HG03457 (cell line): ENCODE data around the gene SEC14L6.

Experiments used
- ATAC-seq: cut with Tn5 transposase; IDR thresholded peaks from one replicate; pipeline ENCODE4 v1.9.1; 2021; ENCODE audit warnings: moderate number of reproducible peaks; ENCODE audit not compliant: unreplicated experiment

Gene SEC14L6

DNA sequence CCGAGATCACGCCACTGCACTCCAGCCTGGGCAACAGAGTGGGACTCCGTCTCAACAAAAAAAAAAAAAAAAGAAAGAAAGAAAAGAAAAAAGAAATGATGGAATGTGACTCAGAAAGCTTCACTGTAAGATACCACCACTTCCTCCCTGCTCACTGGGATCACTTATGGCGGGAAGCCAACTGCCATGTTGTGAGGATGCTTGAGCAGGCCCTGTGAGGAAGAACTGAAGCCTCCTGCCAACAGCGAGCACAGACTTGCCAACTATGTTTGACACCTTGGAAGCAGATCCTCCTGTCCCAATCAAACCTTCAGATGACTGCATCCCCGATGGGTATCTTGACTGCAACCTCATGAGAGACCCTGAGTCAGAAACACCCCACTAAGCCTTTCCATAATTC, 8.3 kb downstream of the SEC14L6 start:
- no peak for ATAC-seq

DNA sequence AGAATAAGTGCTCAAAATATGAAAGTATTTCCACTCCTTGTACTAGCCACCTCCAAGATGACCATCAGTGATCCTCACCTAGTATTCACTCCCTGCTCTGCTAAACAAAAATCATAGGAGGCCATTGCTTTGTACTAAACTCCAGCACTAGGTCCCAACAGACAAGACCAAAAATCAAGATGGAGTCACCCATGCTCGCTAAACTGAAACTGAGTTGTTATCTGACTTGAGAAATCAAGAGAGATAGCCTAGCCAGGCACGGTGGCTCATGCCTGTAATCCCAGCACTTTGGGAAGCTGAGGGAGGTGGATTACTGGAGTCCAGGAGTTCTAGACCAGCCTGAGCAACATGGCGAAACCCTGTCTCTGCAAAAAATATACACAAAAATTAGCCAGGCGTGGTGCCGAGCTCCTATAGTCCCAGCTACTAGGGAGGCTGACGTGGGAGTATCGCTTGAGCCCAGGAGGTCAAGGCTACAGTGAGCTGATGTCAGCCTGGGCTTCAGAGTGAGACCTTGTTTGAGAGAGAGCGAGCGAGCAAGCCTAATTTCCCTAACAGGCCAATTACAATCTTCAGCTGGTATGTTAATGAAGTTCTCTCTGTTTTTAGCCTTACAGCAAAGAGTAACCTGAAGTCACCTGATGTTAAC, 9.3 kb downstream of the SEC14L6 start:
- no peak for ATAC-seq

DNA sequence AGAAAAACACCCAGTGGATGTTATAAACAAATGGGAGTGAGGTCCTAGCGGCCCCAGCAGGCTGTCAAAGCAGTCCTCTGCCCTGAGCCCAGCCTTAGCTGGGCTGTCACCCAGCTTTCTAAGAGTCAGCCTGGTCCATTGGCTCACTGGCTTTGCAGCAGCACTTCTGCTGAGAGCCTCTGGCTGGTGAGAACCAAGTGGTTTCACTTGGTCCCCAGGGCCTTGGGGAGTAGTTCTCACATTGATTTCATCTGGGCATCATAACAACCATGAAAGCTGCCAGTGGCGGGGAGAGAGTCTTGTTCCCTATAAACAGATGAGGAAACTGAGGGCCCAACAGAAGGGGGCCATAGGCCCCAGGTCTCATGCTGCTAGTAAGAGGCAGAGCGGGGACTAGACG, 11.4 kb downstream of the SEC14L6 start:
- ATAC-seq, result no peak

DNA sequence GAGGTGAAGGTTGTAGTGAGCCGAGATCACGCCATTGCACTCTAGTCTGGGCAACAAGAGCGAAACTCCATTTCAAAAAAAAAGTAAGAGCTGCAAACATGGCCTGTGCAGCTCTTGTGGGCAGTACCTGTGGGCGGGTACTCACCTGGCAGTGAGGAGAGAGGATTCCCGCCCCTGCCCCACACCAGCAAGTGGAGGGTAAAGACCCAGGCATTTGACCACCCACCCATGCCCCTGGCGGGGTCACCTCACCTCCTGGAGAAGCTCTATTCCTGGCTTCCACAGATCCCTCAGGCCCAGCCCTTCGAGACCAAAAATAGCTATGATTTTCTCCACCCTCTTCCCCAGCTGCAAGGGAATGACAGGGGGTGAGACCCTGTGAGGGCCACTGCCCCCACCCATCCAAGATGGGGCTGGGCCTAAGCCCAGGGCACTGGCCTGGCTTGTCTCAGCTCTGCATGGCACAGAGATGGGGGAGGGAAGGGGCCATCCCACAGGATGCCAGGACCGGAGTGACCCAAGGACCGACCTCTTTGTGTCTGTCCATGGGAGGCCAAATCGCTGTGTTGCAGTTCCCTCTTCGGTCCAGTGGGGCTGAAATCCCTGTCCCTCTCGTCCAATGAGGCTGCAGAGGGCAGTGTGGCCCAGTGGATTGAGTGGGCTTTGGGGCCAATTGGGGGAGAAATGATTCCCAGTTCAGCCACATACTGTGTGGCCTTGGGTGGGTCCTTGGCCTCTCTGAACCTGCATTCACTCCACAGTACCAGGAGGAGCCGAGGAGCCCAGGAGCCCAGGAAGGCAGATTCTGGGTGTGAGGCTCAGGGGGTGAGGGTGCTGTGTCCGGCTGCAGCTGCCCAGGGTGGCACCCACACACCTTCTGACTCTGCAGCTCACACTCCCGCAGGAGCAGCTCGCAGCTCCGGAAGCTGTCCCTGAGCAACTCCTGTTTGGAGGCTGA, 14.6 kb downstream of the SEC14L6 start:
- ATAC-seq, result no peak

DNA sequence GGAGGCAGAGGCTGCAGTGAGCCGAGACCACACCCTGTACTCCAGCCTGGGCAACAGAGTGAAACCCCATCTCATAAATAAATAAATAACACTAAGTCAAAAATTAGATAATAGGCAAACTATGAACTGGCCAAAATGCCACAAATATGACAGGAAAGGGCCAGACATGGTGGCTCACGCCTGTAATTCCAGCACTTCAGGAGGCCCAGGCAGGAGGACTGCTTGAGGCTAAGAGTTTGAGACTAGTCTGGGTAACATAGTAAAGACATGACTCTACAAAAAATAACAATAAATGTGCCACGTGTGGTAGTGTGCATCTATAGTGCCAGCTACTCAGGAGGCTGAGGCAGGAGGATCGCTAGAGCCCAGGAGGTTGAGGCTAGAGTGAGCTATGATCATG, 19.9 kb downstream of the SEC14L6 start:
- ATAC-seq, result no peak

DNA sequence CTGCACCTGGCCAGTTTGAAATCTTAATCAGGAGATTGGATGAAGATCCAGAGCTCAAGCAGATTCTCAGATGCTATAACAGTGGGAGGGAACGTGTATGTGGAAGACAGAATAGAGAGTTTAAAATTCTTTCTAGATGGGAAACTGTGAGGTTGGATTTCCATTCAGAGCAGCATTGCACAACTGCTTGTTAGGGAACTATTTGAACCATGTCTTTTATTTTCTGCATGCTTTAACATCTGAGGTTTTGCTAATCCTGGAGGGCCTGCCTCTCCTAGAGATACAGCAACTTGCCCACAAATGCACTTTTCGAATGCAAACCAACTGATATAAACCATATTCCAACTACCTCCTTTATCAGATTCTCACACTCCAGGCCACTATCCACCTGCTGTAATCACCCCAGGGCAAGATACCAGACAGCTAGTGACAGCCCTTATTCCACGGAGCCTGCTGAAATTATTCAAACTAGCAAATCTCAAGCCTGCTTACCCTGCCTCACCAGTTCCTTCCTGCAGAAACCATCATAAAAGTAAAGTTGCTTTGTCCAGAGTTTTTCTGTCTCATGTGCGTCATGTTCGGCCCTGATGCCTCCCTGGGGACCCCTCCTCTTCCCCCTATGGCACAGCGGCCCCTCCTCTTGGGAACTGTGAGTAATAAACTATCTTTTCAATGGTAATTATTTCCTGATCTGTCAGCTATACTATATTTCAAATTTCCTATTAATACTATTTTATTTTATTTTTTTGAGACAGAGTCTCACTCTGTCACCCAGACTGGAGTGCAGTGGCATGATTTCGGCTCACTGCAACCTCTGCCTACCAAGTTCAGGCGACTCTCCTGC, 22.7 kb downstream of the SEC14L6 start:
- ATAC-seq, result no peak

DNA sequence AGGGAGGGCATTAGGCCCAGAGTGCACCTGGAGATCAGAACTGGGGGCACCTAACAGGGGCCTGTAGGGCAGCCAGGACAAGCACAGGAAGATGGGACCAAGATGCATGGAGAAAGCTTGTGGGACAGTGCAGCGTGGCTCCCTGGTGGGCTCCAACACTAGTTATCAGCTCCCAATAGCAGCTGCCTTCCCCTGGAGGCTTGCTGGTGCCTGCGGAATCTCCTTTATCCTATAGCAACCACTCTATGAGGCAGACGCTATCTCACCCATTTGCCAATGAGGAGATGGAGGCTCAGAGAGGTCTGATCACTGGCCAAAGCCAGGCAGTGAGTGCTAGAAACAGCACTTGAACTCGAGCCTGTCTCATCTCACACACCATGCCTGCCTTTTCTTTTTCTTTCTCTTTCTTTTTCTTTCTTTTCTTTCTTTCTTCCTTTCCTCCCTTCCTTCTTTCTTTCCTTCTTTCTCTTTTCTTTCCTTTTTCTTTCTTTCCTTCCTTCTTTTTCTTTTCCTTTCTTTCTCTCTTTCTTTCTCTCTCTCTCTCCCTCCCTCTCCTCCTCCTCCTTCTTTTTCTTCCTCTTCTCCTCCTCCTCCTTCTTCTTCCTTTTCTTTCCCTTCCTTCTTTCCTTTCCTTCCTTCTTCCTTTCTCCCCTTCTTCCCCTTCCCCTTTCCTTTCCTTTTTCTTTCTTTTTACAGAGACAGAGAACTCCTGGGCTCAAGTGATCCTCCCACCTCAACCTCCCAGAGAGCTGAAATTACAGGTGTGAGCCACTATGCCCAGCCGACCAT, 25.0 kb downstream of the SEC14L6 start:
- no peak for ATAC-seq

DNA sequence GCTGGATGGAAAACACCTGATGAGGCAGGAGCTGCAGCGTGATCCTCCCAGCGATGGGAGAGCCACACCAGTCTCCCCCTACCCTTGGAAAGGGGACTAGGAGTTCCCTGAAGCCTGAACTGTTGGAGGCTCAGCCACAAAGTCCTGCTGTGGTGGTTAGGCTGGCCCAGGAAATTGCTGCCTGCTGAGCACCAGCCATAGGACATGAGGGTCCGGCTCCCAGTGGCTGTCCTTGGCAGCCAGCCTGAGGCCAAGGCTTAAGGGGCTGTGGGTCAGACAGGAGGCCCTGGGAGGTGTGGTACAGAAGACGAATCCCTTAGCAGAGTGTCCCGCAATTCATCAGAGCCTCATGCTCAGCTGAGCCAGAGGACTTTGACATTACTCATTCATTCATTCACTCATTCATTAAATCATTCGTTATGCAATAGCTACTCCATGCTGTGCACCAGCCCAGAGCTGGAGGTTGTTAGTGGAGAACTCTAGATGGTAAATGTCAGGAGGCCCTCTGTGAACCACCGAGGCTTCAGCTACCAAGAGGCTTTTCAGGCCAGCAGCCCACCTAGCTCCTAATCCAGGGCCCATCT, 26.6 kb downstream of the SEC14L6 start:
- no peak for ATAC-seq

DNA sequence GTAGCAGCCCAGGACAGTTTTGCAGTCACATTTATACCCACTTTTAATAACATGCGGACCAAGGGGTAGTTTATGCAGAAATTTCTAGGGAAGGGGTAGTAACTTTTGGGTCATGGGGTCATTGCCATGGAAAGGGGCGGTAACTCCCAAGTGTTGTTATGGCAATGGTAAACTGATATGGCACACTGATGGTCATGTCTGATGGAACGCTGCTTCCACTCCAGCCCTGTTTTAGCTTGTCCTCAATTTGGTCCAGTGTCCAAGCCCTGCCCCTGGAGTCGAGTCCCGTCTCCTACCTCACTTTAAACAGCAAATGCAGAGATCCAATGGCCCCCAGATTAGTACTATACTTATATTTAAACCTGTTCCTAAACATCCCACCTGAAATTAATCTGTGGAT, 29.8 kb downstream of the SEC14L6 start:
- no peak for ATAC-seq

DNA sequence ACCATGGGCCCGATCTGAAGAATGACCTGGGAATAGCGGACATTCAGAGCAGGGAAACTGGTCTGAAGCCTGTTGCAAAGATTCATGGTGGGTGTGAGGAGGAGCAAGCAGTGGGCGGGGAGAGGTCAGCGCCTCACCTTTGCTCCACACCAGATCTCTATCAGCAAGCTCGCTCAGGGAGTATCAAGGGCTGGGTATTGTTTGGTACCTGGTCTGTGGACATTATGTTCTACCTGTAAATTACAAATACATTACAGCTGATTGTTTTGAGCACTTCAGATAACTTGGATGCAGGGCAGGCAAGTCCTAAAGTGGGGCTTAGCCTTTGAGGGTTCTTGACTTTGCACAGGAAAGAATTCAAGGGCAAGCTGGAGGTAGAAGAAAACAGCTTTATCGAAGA, 30.3 kb downstream of the SEC14L6 start:
- no peak for ATAC-seq

DNA sequence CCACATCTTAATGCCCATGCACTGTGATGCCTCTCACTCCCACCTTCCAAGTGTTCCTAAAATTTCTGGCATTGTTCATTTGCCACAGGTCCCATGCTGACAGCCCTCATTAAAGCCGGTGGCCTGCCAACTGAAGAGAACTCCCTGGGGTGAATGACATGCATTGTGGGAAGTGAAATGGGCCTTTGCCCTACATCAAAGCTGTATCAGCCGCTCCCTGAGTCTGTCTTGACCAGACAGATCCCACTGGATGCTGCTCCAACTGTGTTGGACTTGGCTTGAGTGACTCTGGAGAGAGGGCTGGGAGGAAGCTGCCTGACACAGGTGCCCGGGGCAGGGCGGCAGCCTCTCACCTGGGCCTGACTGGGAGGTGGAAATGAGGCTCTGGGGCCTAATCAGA, 32.3 kb downstream of the SEC14L6 start:
- no peak for ATAC-seq

DNA sequence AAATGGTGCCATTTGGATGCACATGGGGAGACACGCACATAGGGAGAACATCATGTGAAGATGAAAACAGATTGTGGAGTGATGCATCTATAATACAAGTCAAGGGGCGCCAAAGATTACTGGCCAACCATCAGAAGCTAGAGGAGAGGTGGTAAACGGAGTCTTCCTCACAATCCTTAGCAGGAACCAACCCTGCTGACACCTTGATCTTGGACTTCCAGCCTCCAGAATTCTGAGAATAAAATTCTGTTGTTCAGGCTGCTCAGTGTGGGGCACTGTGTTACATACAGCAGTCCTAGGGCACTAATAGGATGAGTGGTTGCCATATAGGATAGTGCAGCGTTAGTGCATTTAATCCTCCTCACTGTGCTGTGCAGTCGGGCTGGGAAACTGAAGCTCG, 33.1 kb downstream of the SEC14L6 start:
- no peak for ATAC-seq

DNA sequence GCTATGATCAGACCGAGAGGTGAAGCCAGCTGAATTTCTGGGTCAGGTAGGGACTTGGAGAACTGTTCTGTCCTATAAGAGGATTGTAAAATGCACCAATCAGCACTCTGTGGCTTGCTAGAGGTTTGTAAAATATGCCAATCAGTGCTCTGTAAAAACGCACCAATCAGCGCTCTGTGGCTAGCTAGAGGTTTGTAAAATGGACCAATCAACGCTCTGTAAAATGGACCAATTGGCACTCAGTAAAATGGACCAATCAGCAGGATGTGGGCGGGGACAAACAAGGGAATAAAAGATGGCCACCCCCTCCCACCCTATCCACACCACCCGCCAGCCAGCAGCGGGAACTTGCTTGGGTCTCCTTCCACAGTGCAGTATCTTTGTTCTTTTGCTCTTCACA, 34.6 kb downstream of the SEC14L6 start:
- ATAC-seq, result no peak

DNA sequence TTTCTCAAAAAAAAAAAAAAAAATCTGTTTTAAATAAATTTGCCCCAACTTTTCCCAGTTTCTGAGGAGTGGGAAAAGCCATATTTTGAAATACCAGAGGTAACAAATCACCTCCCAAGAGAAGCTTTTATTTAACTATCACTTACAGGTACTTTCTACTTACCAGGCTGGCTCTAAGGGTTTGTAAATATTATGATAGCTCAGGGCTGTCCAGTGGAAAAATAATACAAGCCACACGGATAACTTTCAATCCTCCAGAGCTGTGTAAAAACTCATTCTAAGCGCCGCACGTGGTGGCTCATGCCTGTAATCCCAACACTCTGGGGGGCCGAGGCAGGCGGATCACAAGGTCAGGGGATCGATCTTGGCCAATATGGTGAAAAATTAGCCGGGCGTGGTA, 35.4 kb downstream of the SEC14L6 start:
- ATAC-seq, result no peak

DNA sequence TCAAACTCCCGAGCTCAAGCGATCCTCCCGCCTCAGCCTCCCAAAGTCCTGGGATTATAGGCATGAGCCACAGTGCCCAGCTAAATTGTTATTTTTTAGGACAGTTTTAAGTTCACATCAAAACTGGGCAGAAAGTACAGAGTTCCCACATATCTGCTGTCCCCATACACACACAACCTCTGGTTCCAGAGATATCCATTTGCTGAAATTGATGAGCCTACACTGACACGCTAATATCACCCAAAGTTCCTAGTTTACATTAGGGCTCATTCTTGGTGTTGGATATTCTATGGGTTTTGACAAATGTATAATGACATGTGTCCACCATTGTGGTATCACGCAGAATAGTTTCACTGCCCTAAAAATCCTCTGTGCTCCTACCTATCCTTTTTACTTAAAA, 38.3 kb downstream of the SEC14L6 start:
- ATAC-seq, result no peak

DNA sequence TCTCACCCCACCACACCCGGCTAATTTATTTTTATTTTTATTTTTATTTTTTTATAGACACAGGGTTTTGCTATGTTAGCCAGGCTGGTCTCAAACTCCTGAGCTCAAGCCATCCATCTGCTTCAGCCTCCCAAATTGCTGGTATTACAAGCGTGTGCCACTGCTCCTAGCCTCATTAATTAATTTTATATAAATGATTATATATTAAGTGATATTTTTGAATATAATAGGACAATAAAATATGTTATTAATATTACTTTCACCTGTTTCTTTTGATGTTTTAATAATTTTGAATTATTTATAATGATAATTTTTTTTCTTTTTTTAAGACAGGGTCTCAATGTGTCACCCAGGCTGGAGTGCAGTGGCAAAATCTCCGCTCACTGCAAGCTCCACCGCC, 38.9 kb downstream of the SEC14L6 start:
- no peak for ATAC-seq

DNA sequence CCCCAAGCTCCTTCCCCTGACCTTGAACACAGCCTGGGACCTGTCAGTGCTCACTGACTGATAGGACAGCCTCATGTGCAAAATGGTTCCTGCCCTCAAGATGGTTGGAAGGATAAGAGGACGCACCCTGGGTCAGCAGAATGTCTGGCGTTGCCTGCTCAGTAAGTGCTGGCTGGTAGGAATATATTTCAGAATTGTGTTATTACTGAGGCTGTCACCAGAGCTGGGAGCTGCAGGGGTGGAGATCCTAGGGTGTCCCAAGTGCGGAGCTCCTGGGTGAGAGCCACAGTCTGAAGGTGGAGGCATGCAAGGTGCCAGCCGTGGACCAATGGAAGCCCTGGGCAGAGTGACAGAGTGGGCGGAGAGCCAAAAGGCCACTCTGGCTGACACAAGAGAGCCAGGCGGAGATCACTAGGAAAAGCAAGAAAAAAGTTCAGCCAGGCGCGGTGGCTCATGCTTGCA, 40.0 kb downstream of the SEC14L6 start:
- no peak for ATAC-seq

DNA sequence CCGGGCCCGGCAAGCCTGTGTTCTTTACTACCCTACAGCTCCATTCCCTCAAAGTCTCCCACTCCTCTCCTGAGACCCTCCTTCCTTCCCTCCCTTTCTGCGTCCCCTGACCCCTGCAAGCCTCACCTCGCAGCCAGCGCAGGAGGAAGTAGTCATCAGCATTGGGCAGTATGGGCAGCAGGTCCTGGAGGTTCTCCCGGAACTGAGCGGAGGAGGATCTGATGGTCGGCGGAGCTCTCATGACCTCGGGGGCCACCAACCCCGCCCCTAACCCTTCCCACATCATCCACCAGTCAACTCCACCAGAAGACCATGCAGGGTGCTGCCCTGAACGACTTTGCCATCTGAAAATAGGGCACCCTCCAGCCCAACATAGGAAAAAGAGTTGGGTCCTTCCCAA, 43.0 kb downstream of the SEC14L6 start:
- ATAC-seq, result no peak

DNA sequence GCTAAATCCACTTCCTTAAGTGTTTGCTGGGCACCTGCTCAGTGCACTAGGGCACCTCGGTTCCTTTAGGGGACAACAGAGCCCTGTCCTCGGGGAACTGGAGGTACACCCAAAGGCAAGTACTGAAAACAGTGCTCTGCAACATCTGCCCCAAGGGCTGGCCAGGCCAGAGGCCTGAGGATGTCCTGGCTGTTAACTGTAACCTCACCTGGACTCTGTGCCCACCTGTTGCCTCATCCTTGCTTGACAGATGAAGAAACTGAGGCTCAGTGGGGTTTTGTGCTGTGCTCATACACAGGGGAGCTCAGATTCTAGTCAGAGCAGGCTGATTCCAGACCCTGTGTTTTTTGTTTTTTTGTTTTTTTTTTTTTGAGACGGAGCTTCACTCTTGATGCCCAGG, 43.6 kb downstream of the SEC14L6 start:
- ATAC-seq, result no peak

DNA sequence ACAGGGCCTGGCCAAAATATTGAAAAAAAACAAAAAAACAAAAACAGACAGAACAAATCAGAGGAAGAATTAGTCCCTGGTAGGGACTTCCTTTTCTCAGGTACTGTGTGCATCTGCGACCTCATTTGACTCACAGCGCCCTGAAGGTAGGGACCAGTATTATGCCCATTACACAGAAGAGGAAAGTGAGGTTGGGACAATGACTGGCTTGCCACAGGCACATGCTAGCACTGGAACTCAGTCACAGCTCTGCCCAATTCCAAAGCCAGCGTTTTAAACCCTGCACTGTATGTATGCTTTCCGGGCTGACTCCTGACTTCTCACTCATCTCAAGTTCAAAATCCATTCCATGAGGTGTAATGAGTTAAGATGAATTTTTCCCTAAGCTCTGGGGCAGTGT, 44.4 kb downstream of the SEC14L6 start:
- no peak for ATAC-seq
